ENCODE data around the gene CEP57.

GRCh38 chr11:95792200-95792599 lies 1.9 kb downstream of the CEP57 start:
- TF ChIP-seq CTCF (conservative IDR thresholded peaks at IDR 0.05) (no peak), ZFX (IDR thresholded peaks at IDR 0.05) (no peak)
